ENCODE data around the gene STIMATE.

STIMATE gene

GRCh38 chr3:52860424-52860768 is 37.0 kb downstream of the STIMATE start:
- H3F3A ChIP-seq (ENCODE audit: control insufficient read depth, insufficient read depth), result no peaks in the 10 kb centered on the region
- H3K9me2 ChIP-seq (replicated peaks; ENCODE audit: control insufficient read depth, low read length), result no peaks in the 10 kb centered on the region
- no peak overlapping the region for H3K4me2 ChIP-seq (ENCODE audit: low read length)
- no peaks in the 10 kb centered on the region for H3K36me3 ChIP-seq (ENCODE audit: control insufficient read depth, low read length)
- no peaks in the 10 kb centered on the region for H3K9me3 ChIP-seq (ENCODE audit: control insufficient read depth, insufficient read depth, low read length)
- H3K4me3 ChIP-seq (ENCODE audit: low read length), result no peak overlapping the region
- TF ChIP-seq CTCF (IDR thresholded peaks at IDR 0.05; ENCODE audit: low read depth, low read length, poor library complexity, severe bottlenecking) (no peak), EZH2phosphoT487 (IDR thresholded peaks at IDR 0.05; ENCODE audit: borderline replicate concordance, low read length) (no peak)
- 0 out of 2 replicates have a peak, but pooled peaks cover 4% of the 10 kb centered on the region for H4K20me1 ChIP-seq (ENCODE audit: control insufficient read depth, insufficient read depth, low read depth, low read length)
- no peaks in the 10 kb centered on the region for H3K4me1 ChIP-seq (ENCODE audit: control insufficient read depth, low read length)
- H3K27ac ChIP-seq (ENCODE audit: low read depth, low read length), result no peak overlapping the region
- H3K27me3 ChIP-seq (ENCODE audit: control insufficient read depth, low read length), result no peaks in the 10 kb centered on the region
- no peaks in the 10 kb centered on the region for H3K79me2 ChIP-seq (ENCODE audit: control insufficient read depth, low read length)

DNA sequence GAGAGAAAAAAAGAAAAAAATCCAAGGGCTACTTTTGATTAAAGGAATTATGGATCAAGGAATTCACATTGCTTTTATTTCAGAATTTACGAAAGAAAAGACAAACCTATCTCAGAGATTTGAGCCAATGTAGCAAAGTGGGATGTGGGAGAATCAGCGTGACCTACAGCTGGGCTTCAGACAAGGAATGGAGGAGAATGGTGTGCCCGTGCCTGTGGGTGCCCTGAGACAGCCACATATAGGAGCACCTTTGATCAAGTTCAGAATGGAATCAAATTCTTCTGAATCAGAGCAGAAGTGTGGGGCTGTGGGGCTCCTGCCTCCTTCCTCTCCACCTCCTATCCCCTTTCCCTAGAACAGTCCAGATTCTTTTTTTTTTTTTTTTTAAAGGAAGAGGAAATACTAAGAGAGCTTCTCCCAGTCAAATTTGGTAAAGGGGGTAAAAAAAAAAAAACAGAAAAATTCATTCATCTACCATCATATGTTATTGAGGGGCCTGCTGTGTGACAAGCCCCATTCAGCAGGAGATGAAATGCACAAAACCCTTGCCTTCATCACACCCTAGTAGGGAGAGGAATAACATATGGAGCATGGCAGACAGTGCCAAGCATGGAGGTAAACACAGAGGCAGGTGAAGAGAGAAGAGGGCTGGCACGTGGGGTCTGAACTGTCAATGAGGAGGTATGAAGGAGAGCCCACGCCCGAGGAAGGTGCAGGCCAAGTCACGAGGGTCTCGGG is 37.5 kb downstream of the STIMATE start:
- Histone ChIP-seq H3K9me3 (ENCODE audit: control insufficient read depth, insufficient read depth, low read length) (no peaks in the 10 kb centered on the region), H3K27me3 (ENCODE audit: control insufficient read depth, low read length) (no peaks in the 10 kb centered on the region), H3K79me2 (ENCODE audit: control insufficient read depth, low read length) (no peaks in the 10 kb centered on the region), H3K9me2 (replicated peaks; ENCODE audit: control insufficient read depth, low read length) (no peaks in the 10 kb centered on the region), H4K20me1 (ENCODE audit: control insufficient read depth, insufficient read depth, low read depth, low read length) (0 out of 2 replicates have a peak, but pooled peaks cover 4% of the 10 kb centered on the region), H3K4me2 (ENCODE audit: low read length) (no peak overlapping the region), H3K36me3 (ENCODE audit: control insufficient read depth, low read length) (no peaks in the 10 kb centered on the region), H3K4me1 (ENCODE audit: control insufficient read depth, low read length) (no peaks in the 10 kb centered on the region), H3K4me3 (ENCODE audit: low read length) (no peak overlapping the region), H3K27ac (ENCODE audit: low read depth, low read length) (no peak overlapping the region), H3F3A (ENCODE audit: control insufficient read depth, insufficient read depth) (no peaks in the 10 kb centered on the region)
- TF ChIP-seq CTCF (IDR thresholded peaks at IDR 0.05; ENCODE audit: low read depth, low read length, poor library complexity, severe bottlenecking) (no peak), EZH2phosphoT487 (IDR thresholded peaks at IDR 0.05; ENCODE audit: borderline replicate concordance, low read length) (no peak)

DNA sequence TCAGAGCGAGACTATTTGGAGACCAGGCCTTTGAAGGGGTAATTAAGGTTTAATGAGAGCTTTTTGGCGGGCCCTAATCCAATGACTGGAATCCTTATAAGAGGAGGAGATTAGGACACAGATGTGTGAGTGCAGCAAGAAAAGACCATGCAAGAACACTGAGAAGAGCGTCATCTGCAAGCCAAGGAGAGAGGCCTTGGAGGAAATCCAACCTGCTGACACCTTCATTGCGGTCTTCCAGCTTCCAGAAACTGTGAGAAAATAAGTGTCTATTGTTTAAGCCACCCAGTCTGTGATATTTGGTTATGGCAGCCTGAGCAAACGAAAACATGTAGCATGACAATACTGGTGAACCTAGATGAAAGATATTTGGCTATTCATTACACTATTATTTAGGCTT is 39.5 kb downstream of the STIMATE start:
- H3K9me3 ChIP-seq (ENCODE audit: control insufficient read depth, insufficient read depth, low read length), result no peaks in the 10 kb centered on the region
- no peaks in the 10 kb centered on the region; the same call in 1 of the 2 replicates for H3K36me3 ChIP-seq (ENCODE audit: control insufficient read depth, low read length)
- no peak overlapping the region for H3K4me2 ChIP-seq (ENCODE audit: low read length)
- no peaks in the 10 kb centered on the region for H3F3A ChIP-seq (ENCODE audit: control insufficient read depth, insufficient read depth)
- H3K27me3 ChIP-seq (ENCODE audit: control insufficient read depth, low read length), result no peaks in the 10 kb centered on the region
- H3K27ac ChIP-seq (ENCODE audit: low read depth, low read length), result no peak overlapping the region
- no peak overlapping the region for H3K4me3 ChIP-seq (ENCODE audit: low read length)
- H4K20me1 ChIP-seq (ENCODE audit: control insufficient read depth, insufficient read depth, low read depth, low read length), result 0 out of 2 replicates have a peak, but pooled peaks cover 4% of the 10 kb centered on the region
- TF ChIP-seq CTCF (IDR thresholded peaks at IDR 0.05; ENCODE audit: low read depth, low read length, poor library complexity, severe bottlenecking) (no peak), EZH2phosphoT487 (IDR thresholded peaks at IDR 0.05; ENCODE audit: borderline replicate concordance, low read length) (no peak)
- H3K9me2 ChIP-seq (replicated peaks; ENCODE audit: control insufficient read depth, low read length), result no peaks in the 10 kb centered on the region
- H3K4me1 ChIP-seq (ENCODE audit: control insufficient read depth, low read length), result no peaks in the 10 kb centered on the region
- no peaks in the 10 kb centered on the region for H3K79me2 ChIP-seq (ENCODE audit: control insufficient read depth, low read length)
